Astrocyte of the hippocampus (primary cell): Measurements from ENCODE around the gene DISP3.
"Not testable (repeated sequence)": the region's sequence is repeated elsewhere in the genome, so short reads cannot be mapped to it uniquely, and the experiment has no call there.

Source experiments
- DNase-seq: peaks from one replicate; pipeline ENCODE4 v3.0.0; 2011; ENCODE audit warnings: low read depth, low spot score

The DISP3 gene

DNA sequence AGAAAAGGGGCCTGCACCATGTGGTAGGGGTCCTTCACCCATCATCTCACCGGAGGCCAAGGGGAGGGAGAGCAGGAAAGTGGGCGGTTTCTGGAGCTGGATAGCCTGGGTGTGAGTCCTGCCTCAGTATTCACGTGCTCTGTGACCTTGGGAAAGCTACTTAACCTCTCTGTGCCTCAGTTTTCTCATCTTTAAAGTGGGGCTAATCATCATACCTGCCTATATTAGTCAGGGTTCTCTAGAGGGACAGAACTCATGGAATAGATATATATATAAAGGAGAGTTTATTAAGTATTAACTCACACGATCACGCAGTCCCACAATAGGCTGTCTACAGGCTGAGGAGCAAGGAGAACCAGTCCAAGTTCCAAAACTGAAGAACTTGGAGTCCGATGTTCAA lies 96.6 kb downstream of the DISP3 start:
- DNase-seq: no peak

DNA sequence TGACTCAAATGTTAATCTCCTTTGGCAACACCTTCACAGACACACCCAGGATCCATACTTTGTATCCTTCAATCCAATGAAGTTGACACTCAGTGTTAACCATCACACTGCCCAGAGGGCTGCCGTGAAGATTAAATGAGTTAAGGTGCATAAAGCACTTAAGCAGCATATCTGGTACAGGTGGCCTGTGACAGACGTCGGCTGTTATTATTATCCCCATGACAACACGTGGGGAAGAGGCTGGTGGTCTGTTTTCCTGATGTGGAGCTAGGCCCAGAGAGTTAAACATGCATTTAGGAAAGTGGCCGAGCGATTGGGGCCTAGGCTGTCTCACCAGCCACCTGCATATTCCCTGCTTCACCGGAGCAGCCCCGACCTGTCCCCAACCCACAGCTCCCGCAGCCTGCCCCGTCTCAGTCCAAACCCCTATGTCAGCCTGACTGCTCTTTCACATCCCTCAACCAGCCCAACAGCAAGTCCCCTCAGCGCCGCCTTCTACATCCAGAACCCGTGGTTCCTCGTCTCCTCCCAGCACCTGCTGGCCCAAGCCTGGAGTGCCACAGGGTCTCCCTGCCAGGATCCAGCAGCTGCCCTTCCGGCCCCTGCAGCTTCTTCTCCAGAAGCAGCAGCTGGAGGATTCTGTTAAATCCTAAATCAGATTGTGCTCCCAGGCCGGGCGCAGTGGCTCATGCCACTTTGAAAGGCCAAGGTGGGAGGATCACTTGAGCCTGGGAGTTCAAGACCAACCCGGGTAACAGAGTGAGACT lies 97.3 kb downstream of the DISP3 start:
- DNase-seq: no peak

- no peak for DNase-seq
Observed at GRCh38 chr1:11578004-11578403, 99.0 kb downstream of the DISP3 start.

DNA sequence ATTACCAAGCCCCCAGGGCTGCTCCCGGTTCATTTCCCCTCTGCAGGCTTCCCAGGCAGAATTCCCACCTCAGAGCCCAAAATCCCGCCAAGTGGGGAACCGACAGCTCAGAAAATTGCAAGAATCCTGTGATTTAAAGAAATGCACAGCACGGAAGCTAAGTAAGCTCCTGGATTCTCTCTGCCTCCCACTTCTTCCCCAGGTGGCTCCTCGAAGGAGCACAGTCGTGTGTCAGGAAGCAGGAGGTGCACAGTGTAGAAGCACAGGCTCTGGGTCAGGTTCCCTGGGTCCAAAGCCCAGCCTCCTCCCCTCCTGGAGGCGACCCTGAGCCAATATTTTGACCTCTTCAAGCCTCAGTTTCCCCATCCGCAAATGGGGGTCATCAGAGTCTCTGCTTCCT lies 100.6 kb downstream of the DISP3 start:
- no peak for DNase-seq

DNA sequence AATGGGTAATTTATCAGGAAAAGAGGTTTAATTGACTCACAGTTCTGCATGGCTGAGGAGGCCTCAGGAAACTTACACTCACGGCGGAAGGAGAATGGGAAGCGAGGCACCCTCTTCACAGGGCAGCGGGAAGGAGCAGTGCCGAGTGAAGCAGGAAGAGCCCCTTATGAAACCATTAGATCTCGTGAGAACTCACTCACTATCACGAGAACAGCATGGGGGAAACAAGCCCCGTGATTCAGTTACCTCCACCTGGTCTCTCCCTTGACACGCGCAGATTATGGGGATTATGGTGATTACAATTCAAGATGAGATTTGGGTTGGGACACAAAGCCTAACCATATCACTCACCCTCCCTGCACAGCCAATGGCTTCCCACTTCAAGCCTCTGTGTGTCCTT lies 101.1 kb downstream of the DISP3 start:
- not testable (repeated sequence) for DNase-seq

- no peak for DNase-seq
Observed at GRCh38 chr1:11581445-11581991, 102.6 kb downstream of the DISP3 start.

DNA sequence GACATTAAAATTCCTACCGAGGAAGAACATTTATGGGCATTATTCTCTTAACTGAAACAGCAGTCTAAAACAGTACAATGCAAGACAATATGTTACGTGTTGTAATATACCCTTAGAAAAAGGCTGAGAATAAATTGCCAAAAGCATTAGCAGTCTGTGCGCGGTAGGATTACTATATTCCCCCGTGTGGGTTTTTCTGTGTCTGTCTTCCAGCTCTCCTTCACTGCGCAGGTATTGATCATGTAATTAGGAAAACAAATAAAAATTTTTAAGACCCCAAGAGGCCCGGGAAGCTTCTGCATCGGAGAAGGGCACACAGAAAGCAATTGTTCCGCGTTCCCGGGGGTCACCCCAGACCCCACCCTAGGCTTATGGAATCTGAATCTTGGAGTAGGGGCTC lies 106.4 kb downstream of the DISP3 start:
- no peak for DNase-seq
